Activated T-helper 1 cell treated with anti-CD3 and anti-CD28 coated beads, Interleukin-12 subunit alpha, Interleukin-12 subunit beta, Interleukin-2, Interleukin-4 antibody, amounts not matched to agents 30 ng/mL and 10 ng/mL and 1 ng/mL, durations not matched to agents 14 hours and 24 hours and 36 hours (primary cell): ENCODE data around the gene CEACAM4. TPM values are rescaled to one million over a fixed set of nuclear protein-coding genes. Genes with fewer than 3 reads are reported as not detected.
"Not testable (repeated sequence)": the region's sequence is repeated elsewhere in the genome, so short reads cannot be mapped to it uniquely, and the experiment has no call there.

Source experiments
- DNase-seq: peaks from one replicate; pipeline ENCODE4 v3.0.0; 2021; ENCODE audit warnings: low spot score
- H3K27ac Mint-ChIP-seq: one replicate; pipeline ENCODE4 v1.8.0; 2021; ENCODE audit warnings: mild to moderate bottlenecking, mixed read lengths
- H3K27me3 Mint-ChIP-seq: one replicate; pipeline ENCODE4 v1.8.0; 2022; ENCODE audit warnings: mild to moderate bottlenecking, moderate library complexity, mixed read lengths; ENCODE audit not compliant: insufficient read depth
- H3K36me3 Mint-ChIP-seq: one replicate; pipeline ENCODE4 v1.8.0; 2021; ENCODE audit warnings: low read depth, mixed read lengths
- H3K4me1 Mint-ChIP-seq: one replicate; pipeline ENCODE4 v1.8.0; 2021; ENCODE audit warnings: low read depth, mixed read lengths
- H3K4me3 Mint-ChIP-seq: one replicate; pipeline ENCODE4 v1.8.0; 2021; ENCODE audit warnings: mild to moderate bottlenecking, moderate library complexity, mixed read lengths
- H3K9me3 Mint-ChIP-seq: one replicate; pipeline ENCODE4 v1.8.0; 2021; ENCODE audit warnings: mixed read lengths
- intact Hi-C: fragments of 100-400 bp; cut with micrococcal nuclease; formaldehyde crosslinking; loops from one replicate; pipeline ENCODE4 v1.15.1; 2024
- total RNA-seq: library from RNA; stranded (reverse); gene quantifications from 2 replicates; pipeline ENCODE4 v1.2.3, GENCODE V29; 2022

Gene CEACAM4
- total RNA-seq, 1 donor from 2014 or later, result not detected

GRCh38 chr19:41588497-41589209 lies 38.2 kb downstream of the CEACAM4 start:
- no peak overlapping the region for H3K4me3 Mint-ChIP-seq
- no peak overlapping the region for H3K27ac Mint-ChIP-seq

DNA sequence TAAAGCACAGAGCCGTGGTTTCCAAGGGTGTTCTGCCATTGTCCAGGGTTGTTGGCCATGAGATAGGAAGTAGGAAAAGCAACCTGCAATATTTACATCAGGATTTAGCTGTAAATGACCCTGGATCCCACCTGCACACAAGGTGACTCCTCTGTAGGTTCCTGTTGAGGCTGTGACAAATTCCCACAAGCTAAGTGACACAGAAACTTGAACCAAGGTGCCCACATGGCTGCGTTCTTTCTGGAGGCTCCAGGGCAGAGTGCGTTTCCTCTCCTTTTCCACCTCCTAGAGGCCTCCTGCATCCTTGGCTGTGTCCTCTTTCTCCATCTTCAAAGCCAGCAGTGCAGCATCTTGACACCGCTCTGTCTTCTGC lies 39.0 kb downstream of the CEACAM4 start:
- Mint-ChIP-seq H3K9me3 (peaks cover 6% of the 10 kb centered on the region), H3K36me3 (peaks cover 31% of the 10 kb centered on the region), H3K4me1 (no peaks in the 10 kb centered on the region), H3K27me3 (no peaks in the 10 kb centered on the region), H3K27ac (no peak overlapping the region), H3K4me3 (no peak overlapping the region)
- DNase-seq, result no peak
- intact Hi-C loops, result no loop called here

More at GRCh38 chr19:41588497-41589209, 38.2 kb downstream of the CEACAM4 start:
- H3K36me3 Mint-ChIP-seq, result peaks cover 23% of the 10 kb centered on the region
- H3K27me3 Mint-ChIP-seq, result no peaks in the 10 kb centered on the region
- no peaks in the 10 kb centered on the region for H3K9me3 Mint-ChIP-seq
- no peaks in the 10 kb centered on the region for H3K4me1 Mint-ChIP-seq
- intact Hi-C loops, result no loop called here
- no peak for DNase-seq

DNA sequence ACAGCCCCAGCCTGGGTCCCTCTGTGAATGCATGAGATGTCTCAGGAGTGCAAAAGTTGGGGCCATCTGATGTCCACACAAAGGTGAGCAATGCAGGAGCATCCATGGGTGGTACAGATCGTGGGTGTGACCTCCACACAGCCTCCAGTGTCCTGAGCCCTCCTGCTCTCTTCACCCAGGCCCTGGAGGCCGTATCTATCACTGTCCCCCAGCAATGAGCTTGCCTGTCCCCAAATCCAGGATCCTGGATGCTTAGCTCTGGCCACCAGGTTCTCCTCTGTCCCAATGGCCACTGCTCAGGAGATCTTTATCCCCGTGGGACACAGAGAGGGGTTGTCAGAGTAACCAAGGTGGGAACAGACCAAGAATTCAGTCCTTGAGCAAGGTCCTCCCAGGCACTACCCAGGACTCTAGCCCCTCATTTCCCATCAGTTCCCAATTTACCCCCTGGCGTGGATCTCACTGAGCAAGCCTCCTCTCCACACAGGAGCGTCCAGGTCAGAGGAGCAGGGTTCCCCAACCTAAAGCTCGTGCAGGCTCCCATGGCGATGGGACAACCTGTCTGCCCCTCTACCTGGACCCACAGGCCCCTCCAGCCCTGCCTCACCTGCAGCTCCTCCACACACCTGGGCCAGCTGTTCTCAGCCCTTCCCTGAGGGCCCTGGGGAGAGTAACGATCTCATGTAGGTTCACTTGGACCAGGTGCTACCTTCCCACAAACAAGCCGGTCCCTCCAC lies 39.6 kb downstream of the CEACAM4 start:
- Mint-ChIP-seq H3K27me3 (no peaks in the 10 kb centered on the region), H3K27ac (no peak overlapping the region), H3K4me1 (no peaks in the 10 kb centered on the region), H3K4me3 (no peak overlapping the region), H3K9me3 (peaks cover 10% of the 10 kb centered on the region), H3K36me3 (peaks cover 35% of the 10 kb centered on the region)
- intact Hi-C loops, result no loop called here
- no peak for DNase-seq

DNA sequence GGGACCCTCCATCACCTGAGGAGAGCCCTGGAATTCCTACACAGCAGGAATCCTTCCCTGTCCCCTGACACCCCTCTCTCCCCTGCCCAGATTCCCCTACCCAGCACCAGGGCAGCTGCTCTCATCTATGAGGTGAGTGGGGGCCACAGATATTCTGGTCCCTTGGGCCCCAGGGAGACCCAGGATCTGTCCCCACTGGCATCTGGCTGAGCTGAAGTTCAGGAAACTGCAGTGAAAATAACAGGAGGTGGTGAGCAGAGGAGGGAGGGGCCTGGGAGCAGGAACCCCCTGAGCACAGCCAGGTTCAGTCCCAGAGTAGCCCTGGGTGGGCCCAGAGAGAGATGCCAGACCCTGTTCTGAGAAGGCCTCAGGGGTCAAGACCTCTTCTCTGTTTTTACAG lies 40.8 kb downstream of the CEACAM4 start:
- intact Hi-C loops, result no loop called here
- no peak for DNase-seq
- Mint-ChIP-seq H3K27me3 (no peaks in the 10 kb centered on the region), H3K9me3 (peaks cover 22% of the 10 kb centered on the region), H3K4me1 (no peaks in the 10 kb centered on the region), H3K27ac (no peak overlapping the region), H3K36me3 (peaks cover 47% of the 10 kb centered on the region), H3K4me3 (no peak overlapping the region)

DNA sequence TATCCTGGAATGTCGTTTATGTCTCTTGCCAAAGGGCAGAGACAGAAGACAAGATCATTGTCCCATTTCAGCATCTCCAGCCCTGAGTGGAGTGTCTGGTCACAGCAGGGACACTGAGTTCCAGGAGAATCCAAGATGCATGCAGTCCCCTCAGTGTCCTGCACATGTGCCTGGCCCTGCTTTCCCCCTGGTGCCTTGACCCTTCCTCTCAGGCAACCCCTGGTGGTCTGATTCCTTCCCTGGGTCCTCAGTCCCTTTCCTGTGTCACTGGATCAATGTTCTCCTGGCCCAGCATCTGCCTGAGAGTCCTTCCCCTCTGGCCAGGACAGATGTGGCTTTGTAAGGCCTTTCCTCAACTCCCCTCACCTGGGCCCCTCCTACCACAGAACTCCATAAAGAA lies 41.9 kb downstream of the CEACAM4 start:
- H3K36me3 Mint-ChIP-seq, result peaks cover 58% of the 10 kb centered on the region
- H3K4me1 Mint-ChIP-seq, result no peaks in the 10 kb centered on the region
- no peak for DNase-seq
- no peak overlapping the region for H3K4me3 Mint-ChIP-seq
- peaks cover 32% of the 10 kb centered on the region for H3K9me3 Mint-ChIP-seq
- no peak overlapping the region for H3K27ac Mint-ChIP-seq
- intact Hi-C loops, result no loop called here
- H3K27me3 Mint-ChIP-seq, result no peaks in the 10 kb centered on the region

DNA sequence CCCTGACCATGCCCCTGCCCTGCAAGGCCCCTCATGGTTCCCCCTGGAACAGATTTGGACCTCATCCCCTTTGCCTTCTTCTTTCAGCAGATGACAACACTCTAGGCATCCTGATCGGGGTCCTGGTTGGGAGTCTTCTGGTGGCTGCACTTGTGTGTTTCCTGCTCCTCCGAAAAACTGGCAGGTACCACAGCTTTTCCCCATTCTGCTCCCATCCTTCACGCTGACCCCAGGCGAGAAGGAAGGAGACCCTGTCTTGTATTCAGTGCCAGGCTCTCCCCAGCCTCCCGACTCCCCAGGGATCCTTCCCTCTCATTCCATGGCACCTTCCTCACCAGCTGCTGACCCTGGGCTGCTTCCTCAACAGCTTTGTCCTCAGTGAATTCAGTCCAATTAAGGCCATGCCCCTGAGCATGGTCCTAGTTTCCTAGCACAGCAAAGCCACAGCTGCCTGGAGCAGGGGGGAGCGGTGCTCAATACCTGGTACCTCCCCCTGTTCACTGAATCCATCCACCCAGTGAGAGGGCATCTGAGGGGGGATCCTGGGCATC lies 42.5 kb downstream of the CEACAM4 start:
- no peaks in the 10 kb centered on the region for H3K27me3 Mint-ChIP-seq
- intact Hi-C loops, result no loop called here
- H3K27ac Mint-ChIP-seq, result no peak overlapping the region
- H3K4me1 Mint-ChIP-seq, result no peaks in the 10 kb centered on the region
- peaks cover 32% of the 10 kb centered on the region for H3K9me3 Mint-ChIP-seq
- no peak overlapping the region for H3K4me3 Mint-ChIP-seq
- no peak for DNase-seq
- peaks cover 64% of the 10 kb centered on the region for H3K36me3 Mint-ChIP-seq

DNA sequence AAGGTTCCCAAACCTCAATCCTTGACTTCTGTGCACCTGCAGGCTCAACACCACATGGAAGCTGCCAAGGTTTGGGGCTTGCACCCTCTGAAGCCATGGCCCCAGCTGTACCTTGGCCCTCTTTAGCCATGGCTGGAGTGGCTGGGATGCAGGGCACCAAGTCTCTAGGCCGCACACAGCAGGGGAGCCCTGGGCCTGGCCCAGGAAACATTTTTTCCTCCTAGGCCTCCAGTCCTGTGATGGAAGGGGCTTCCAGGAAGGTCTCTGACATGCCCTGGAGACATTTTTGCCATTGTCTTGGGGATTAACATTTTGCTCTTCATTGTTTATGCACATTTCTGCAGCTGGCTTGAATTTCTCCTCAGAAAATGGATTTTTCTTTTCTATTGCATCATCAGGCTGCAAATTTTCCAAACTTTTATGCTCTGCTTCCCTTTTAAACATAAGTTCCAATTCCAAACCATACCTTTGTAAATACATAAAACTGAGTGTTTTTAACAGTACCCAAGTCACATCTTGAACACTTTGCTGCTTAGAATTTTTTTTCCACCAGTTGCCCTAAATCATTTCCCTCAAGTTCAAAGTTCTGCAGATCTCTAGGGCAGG lies 44.2 kb downstream of the CEACAM4 start:
- H3K27me3 Mint-ChIP-seq, intact Hi-C loops, H3K4me1 Mint-ChIP-seq, H3K27ac Mint-ChIP-seq, H3K4me3 Mint-ChIP-seq, DNase-seq: not testable (repeated sequence)
- Mint-ChIP-seq H3K9me3 (peaks cover 32% of the 10 kb centered on the region), H3K36me3 (peaks cover 72% of the 10 kb centered on the region)

- H3K36me3 Mint-ChIP-seq, result peaks cover 73% of the 10 kb centered on the region
- peaks cover 32% of the 10 kb centered on the region for H3K9me3 Mint-ChIP-seq
- H3K27ac Mint-ChIP-seq, DNase-seq, intact Hi-C loops, H3K27me3 Mint-ChIP-seq, H3K4me3 Mint-ChIP-seq: not testable (repeated sequence)
- peaks cover 16% of the 10 kb centered on the region for H3K4me1 Mint-ChIP-seq
Measured at GRCh38 chr19:41581068-41581467, 45.8 kb downstream of the CEACAM4 start.

GRCh38 chr19:41578886-41579285 lies 48.0 kb downstream of the CEACAM4 start:
- Mint-ChIP-seq H3K27me3 (no peaks in the 10 kb centered on the region), H3K4me3 (no peak overlapping the region), H3K36me3 (peaks cover 61% of the 10 kb centered on the region), H3K9me3 (peaks cover 32% of the 10 kb centered on the region), H3K4me1 (peaks cover 29% of the 10 kb centered on the region), H3K27ac (no peak overlapping the region)
- intact Hi-C loops, result no loop called here
- DNase-seq, result no peak

GRCh38 chr19:41577833-41578232 lies 49.0 kb downstream of the CEACAM4 start:
- H3K27ac Mint-ChIP-seq, result peak overlapping the region; percentile 5
- peaks cover 27% of the 10 kb centered on the region for H3K9me3 Mint-ChIP-seq
- no peak overlapping the region for H3K4me3 Mint-ChIP-seq
- intact Hi-C loops, result loop anchor here (2.0 kb wide), 1 partner anchor 17 kb away; no protein-coding TSS in a partner anchor
- no peak for DNase-seq
- no peaks in the 10 kb centered on the region for H3K27me3 Mint-ChIP-seq
- peaks cover 50% of the 10 kb centered on the region for H3K36me3 Mint-ChIP-seq
- H3K4me1 Mint-ChIP-seq, result peaks cover 29% of the 10 kb centered on the region

DNA sequence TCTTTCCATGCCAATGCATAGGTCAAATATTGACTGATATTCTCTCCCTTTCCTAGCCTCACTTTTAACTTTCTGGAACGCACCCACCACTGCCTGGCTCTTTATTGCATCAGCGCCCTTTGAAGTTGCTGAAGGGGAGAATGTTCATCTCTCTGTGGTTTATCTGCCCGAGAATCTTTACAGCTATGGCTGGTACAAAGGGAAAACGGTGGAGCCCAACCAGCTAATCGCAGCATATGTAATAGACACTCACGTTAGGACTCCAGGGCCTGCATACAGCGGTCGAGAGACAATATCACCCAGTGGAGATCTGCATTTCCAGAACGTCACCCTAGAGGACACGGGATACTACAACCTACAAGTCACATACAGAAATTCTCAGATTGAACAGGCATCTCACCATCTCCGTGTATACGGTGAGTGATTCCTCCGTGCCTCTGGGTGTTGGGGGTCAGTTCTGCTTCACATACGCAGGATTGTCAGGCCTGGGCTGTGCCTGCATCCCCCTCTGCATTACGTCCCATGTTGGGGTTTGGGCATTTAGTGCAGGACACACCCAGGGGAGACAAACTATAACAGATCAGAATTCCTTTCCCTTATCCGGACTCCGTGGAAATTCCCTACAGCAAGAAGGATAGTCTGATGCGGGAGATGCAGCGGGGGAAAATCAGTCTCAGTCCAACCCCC lies 49.6 kb downstream of the CEACAM4 start:
- no peaks in the 10 kb centered on the region for H3K27me3 Mint-ChIP-seq
- H3K9me3 Mint-ChIP-seq, result peaks cover 23% of the 10 kb centered on the region
- DNase-seq, result no peak
- peak overlapping the region; percentile 6 for H3K27ac Mint-ChIP-seq
- no peak overlapping the region for H3K4me3 Mint-ChIP-seq
- H3K36me3 Mint-ChIP-seq, result peaks cover 48% of the 10 kb centered on the region
- intact Hi-C loops, result loop anchor here (2.0 kb wide), 1 partner anchor 18 kb away; no protein-coding TSS in a partner anchor
- peaks cover 29% of the 10 kb centered on the region for H3K4me1 Mint-ChIP-seq

DNA sequence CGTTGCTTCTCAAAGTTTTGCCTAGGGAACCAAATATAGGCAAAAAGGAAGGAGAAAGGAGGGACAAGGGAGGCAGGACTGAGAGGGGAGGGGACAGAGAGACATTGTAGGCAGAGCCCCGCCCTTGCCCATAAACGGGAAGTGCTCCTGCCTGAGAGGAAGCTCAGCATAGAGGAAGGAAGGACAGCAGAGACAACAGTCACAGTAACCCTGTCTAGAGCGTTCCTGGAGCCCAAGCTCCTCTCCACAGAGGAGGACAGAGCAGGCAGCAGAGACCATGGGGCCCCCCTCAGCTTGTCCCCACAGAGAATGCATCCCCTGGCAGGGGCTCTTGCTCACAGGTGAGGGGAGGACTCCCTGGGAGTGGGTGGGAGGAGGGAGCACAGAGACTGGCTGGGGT lies 50.9 kb downstream of the CEACAM4 start, which contains the start of gene CEACAM21:
Gene CEACAM21 (plus strand): TSS at position 169 of the 400 bp plus-strand sequence. CDS start 109 bp downstream, at position 278.
- Mint-ChIP-seq H3K27ac (peak within 1 kb of the TSS; percentile 78), H3K9me3 (peaks cover 10% of the 10 kb centered on the region), H3K36me3 (peaks cover 38% of the 10 kb centered on the region), H3K4me1 (peaks cover 29% of the 10 kb centered on the region), H3K27me3 (no peaks in the 10 kb centered on the region), H3K4me3 (peak within 1 kb of the TSS; percentile 85)
- intact Hi-C loops, result loop anchor here (2.0 kb wide), 1 partner anchor 19 kb away; no protein-coding TSS in a partner anchor
- DNase-seq, result peak; percentile 61
